Esophagus muscularis mucosa (tissue), 4 donors: Measurements from ENCODE around the gene PCDHGA7. TPM values are rescaled to one million over a fixed set of nuclear protein-coding genes. Genes with fewer than 3 reads are reported as not detected.

Source experiments
- DNase-seq: peaks from one replicate; pipeline ENCODE4 v3.0.0-alpha.2; 2017; ENCODE audit errors: extremely low spot score
- H3K27ac ChIP-seq, 4 donors: fragments of 200-600 bp; sonication (generic); replicated peaks in 1 of 4; 1 replicate in 3 of 4; 2 replicates in 1 of 4; pipeline ENCODE4 v1.5.1; 2016 to 2019; ENCODE audit warnings: mild to moderate bottlenecking in 1 of 4
- H3K27me3 ChIP-seq, 4 donors: fragments of 200-600 bp; sonication (generic); one replicate each; pipeline versions ENCODE4 v1.5.1 to v1.6.0; 2016 to 2019
- H3K36me3 ChIP-seq, 4 donors: fragments of 200-600 bp; sonication (generic); one replicate each; pipeline ENCODE4 v1.5.1; 2016 to 2019
- H3K4me1 ChIP-seq, 4 donors: fragments of 200-600 bp; sonication (generic); one replicate each; pipeline ENCODE4 v1.5.1; 2016 to 2019
- H3K4me3 ChIP-seq, 4 donors: fragments of 200-600 bp; sonication (generic); 1 replicate in 2 of 4; 2 replicates in 2 of 4; pipeline ENCODE4 v1.5.1; 2016 to 2019; ENCODE audit warnings: mild to moderate bottlenecking in 4 of 4, moderate library complexity in 1 of 4
- H3K9me3 ChIP-seq, 4 donors: fragments of 200-600 bp; sonication (generic); 1 replicate in 3 of 4; 2 replicates in 1 of 4; pipeline ENCODE4 v1.5.1; 2016 to 2019
- CTCF ChIP-seq, 3 experiments: fragments of 200-600 bp in 2 of 3; fragments of 450-650 bp in 1 of 3; sonication (generic) in 2 of 3; IDR thresholded peaks; one replicate each; pipeline ENCODE4 v1.5.1; 2017 to 2019; ENCODE audit warnings: antibody characterized with exemption in 3 of 3, mild to moderate bottlenecking in 2 of 3, moderate library complexity in 1 of 3
- EP300 ChIP-seq: sonication (generic); formaldehyde crosslinking; IDR thresholded peaks from one replicate; pipeline ENCODE4 v1.6.1; 2017; ENCODE audit warnings: antibody characterized with exemption
- POLR2A ChIP-seq: fragments of 450-650 bp; IDR thresholded peaks from one replicate; pipeline ENCODE4 v1.6.1; 2017; ENCODE audit warnings: antibody characterized with exemption, moderate library complexity, mild to moderate bottlenecking, low read depth
- POLR2AphosphoS5 ChIP-seq, 2 donors: sonication (generic); formaldehyde crosslinking; IDR thresholded peaks; one replicate each; pipeline ENCODE4 v1.6.1; 2017; ENCODE audit warnings: antibody characterized with exemption in 2 of 2
- WGBS: methylation state at CpG from one replicate; pipeline ENCODE4 v1.1.5; 2018; 5-methylcytosine and 5-hydroxymethylcytosine counted together
- intact Hi-C: fragments of 100-400 bp; cut with DNase I; formaldehyde crosslinking; loops from one replicate; pipeline ENCODE4 v1.15.1; 2023
- total RNA-seq, 4 donors: library from RNA; depleted of rRNA; stranded (reverse); fragments of >200 nt; gene quantifications; one replicate each; pipeline versions ENCODE4 v1.1.0 to v1.2.1, GENCODE V29; 2016

The PCDHGA7 gene
- total RNA-seq, 4 donors from 2014 or later, result 4.3 to 9.1 (median 6.4) TPM

- WGBS, result 24% methylated on average over 33 of the region's 42 CpGs
- peaks cover 0 to 12% (median 5%) of the 10 kb centered on the region in 4 donors for H3K4me1 ChIP-seq
- TF ChIP-seq CTCF (IDR thresholded peaks at IDR 0.05) (peak; percentile 24 to 35 (median 31)), EP300 (no peak)
- H3K9me3 ChIP-seq, result peaks cover 29 to 100% (median 97%) of the 10 kb centered on the region in 4 donors
- H3K27me3 ChIP-seq, result no peaks in the 10 kb centered on the region
- DNase-seq, result peak; percentile 90
- H3K36me3 ChIP-seq, result peaks cover 4 to 13% (median 7%) of the 10 kb centered on the region in 4 donors
- H3K27ac ChIP-seq, result no peak within 1 kb of the TSS
- intact Hi-C loops, result no loop called here
- H3K4me3 ChIP-seq, result peak within 1 kb of the TSS; percentile 24 to 47 (median 38)
These were observed 38.4 kb downstream of the PCDHGA7 start, which contains the start of gene PCDHGA11 for GRCh38 chr5:141420855-141421488. Gene PCDHGA11, plus strand, starts transcription at chr5:141421051. Its CDS starts 177 bp downstream, at chr5:141421228.

- Histone ChIP-seq H3K9me3 (peaks cover 33 to 100% (median 97%) of the 10 kb centered on the region in 4 donors), H3K4me1 (peaks cover 0 to 12% (median 5%) of the 10 kb centered on the region in 4 donors), H3K36me3 (peaks cover 4 to 14% (median 9%) of the 10 kb centered on the region in 4 donors), H3K27ac (no peak overlapping the region), H3K27me3 (no peaks in the 10 kb centered on the region), H3K4me3 (peak overlapping the region; percentile 24 to 47 (median 38))
- WGBS, result 19% methylated on average over 13 of the region's 13 CpGs
- TF ChIP-seq POLR2AphosphoS5 (IDR thresholded peaks at IDR 0.05) (no peak), CTCF (IDR thresholded peaks at IDR 0.05) (no peak), POLR2A (no peak), EP300 (no peak)
- intact Hi-C loops, result no loop called here
- no peak for DNase-seq
These were observed 38.9 kb downstream of the PCDHGA7 start for GRCh38 chr5:141421489-141421855.

GRCh38 chr5:141422742-141423291, 40.3 kb downstream of the PCDHGA7 start:
- 18% methylated on average over 12 of the region's 42 CpGs for WGBS

GRCh38 chr5:141427783-141428426, 45.4 kb downstream of the PCDHGA7 start:
- no peaks in the 10 kb centered on the region for H3K4me1 ChIP-seq
- peaks cover 0 to 15% (median 6%) of the 10 kb centered on the region in 4 donors for H3K36me3 ChIP-seq
- no peak for DNase-seq
- WGBS, result 41% methylated on average over 48 of the region's 53 CpGs
- peaks cover 38 to 100% (median 98%) of the 10 kb centered on the region in 4 donors for H3K9me3 ChIP-seq
- TF ChIP-seq POLR2A (no peak), EP300 (no peak), CTCF (IDR thresholded peaks at IDR 0.05) (no peak), POLR2AphosphoS5 (IDR thresholded peaks at IDR 0.05) (no peak)
- no peaks in the 10 kb centered on the region for H3K27me3 ChIP-seq
- no peak overlapping the region for H3K4me3 ChIP-seq
- H3K27ac ChIP-seq, result no peak overlapping the region
- intact Hi-C loops, result no loop called here

More at GRCh38 chr5:141422742-141423291, 40.3 kb downstream of the PCDHGA7 start:
- H3K4me1 ChIP-seq, result peaks cover 0 to 12% (median 5%) of the 10 kb centered on the region in 4 donors
- TF ChIP-seq EP300 (no peak), POLR2AphosphoS5 (IDR thresholded peaks at IDR 0.05) (no peak), CTCF (IDR thresholded peaks at IDR 0.05) (no peak), POLR2A (no peak)
- H3K27ac ChIP-seq, result no peak overlapping the region
- no peak for DNase-seq
- H3K27me3 ChIP-seq, result no peaks in the 10 kb centered on the region
- intact Hi-C loops, result no loop called here
- H3K4me3 ChIP-seq, result no peak overlapping the region
- H3K9me3 ChIP-seq, result peaks cover 38 to 100% (median 100%) of the 10 kb centered on the region in 4 donors
- H3K36me3 ChIP-seq, result peaks cover 4 to 23% (median 11%) of the 10 kb centered on the region in 4 donors
